ENCODE data around the gene PHB1. TPM values are rescaled to one million over a fixed set of nuclear protein-coding genes. Genes with fewer than 3 reads are reported as not detected.

PHB1 gene
- total and polyA plus RNA-seq, 2 experiments from 2014 or later, result 194 to 211 TPM

GRCh38 chr17:49442041-49442440, 27.4 kb upstream of the PHB1 start:
- DNase-seq (ENCODE audit: low spot score) (no peak), ATAC-seq (no peak)
- Histone ChIP-seq H3K9me2 (ENCODE audit: insufficient read depth) (peaks cover 2% of the 10 kb centered on the region; the same call in 1 of the 2 replicates), H2AFZ (no peak overlapping the region), H3K4me2 (no peak overlapping the region), H3K36me3 (ENCODE audit: insufficient read depth) (peaks cover 1% of the 10 kb centered on the region; the same call in 1 of the 2 replicates), H3K4me1 (ENCODE audit: insufficient read depth) (peaks cover 16% of the 10 kb centered on the region; the same call in 1 of the 2 replicates), H3K79me2 (replicated peaks; ENCODE audit: insufficient read depth) (no peaks in the 10 kb centered on the region), H3K27ac (ENCODE audit: low read depth) (no peak overlapping the region), H3K4me3 (no peak overlapping the region), H3F3A (replicated peaks; ENCODE audit: low read depth) (no peaks in the 10 kb centered on the region), H3K27me3 (ENCODE audit: insufficient read depth) (peaks cover 26% of the 10 kb centered on the region), H4K20me1 (replicated peaks; ENCODE audit: insufficient read depth) (no peaks in the 10 kb centered on the region)
- TF ChIP-seq, protein P1, sequence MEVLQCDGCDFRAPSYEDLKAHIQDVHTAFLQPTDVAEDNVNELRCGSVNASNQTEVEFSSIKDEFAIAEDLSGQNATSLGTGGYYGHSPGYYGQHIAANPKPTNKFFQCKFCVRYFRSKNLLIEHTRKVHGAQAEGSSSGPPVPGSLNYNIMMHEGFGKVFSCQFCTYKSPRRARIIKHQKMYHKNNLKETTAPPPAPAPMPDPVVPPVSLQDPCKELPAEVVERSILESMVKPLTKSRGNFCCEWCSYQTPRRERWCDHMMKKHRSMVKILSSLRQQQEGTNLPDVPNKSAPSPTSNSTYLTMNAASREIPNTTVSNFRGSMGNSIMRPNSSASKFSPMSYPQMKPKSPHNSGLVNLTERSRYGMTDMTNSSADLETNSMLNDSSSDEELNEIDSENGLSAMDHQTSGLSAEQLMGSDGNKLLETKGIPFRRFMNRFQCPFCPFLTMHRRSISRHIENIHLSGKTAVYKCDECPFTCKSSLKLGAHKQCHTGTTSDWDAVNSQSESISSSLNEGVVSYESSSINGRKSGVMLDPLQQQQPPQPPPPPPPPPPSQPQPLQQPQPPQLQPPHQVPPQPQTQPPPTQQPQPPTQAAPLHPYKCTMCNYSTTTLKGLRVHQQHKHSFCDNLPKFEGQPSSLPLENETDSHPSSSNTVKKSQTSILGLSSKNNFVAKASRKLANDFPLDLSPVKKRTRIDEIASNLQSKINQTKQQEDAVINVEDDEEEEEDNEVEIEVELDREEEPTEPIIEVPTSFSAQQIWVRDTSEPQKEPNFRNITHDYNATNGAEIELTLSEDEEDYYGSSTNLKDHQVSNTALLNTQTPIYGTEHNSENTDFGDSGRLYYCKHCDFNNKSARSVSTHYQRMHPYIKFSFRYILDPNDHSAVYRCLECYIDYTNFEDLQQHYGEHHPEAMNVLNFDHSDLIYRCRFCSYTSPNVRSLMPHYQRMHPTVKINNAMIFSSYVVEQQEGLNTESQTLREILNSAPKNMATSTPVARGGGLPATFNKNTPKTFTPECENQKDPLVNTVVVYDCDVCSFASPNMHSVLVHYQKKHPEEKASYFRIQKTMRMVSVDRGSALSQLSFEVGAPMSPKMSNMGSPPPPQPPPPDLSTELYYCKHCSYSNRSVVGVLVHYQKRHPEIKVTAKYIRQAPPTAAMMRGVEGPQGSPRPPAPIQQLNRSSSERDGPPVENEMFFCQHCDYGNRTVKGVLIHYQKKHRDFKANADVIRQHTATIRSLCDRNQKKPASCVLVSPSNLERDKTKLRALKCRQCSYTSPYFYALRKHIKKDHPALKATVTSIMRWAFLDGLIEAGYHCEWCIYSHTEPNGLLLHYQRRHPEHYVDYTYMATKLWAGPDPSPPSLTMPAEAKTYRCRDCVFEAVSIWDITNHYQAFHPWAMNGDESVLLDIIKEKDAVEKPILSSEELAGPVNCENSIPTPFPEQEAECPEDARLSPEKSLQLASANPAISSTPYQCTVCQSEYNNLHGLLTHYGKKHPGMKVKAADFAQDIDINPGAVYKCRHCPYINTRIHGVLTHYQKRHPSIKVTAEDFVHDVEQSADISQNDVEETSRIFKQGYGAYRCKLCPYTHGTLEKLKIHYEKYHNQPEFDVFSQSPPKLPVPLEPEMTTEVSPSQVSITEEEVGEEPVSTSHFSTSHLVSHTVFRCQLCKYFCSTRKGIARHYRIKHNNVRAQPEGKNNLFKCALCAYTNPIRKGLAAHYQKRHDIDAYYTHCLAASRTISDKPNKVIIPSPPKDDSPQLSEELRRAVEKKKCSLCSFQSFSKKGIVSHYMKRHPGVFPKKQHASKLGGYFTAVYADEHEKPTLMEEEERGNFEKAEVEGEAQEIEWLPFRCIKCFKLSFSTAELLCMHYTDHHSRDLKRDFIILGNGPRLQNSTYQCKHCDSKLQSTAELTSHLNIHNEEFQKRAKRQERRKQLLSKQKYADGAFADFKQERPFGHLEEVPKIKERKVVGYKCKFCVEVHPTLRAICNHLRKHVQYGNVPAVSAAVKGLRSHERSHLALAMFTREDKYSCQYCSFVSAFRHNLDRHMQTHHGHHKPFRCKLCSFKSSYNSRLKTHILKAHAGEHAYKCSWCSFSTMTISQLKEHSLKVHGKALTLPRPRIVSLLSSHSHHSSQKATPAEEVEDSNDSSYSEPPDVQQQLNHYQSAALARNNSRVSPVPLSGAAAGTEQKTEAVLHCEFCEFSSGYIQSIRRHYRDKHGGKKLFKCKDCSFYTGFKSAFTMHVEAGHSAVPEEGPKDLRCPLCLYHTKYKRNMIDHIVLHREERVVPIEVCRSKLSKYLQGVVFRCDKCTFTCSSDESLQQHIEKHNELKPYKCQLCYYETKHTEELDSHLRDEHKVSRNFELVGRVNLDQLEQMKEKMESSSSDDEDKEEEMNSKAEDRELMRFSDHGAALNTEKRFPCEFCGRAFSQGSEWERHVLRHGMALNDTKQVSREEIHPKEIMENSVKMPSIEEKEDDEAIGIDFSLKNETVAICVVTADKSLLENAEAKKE (CRISPR knock-in tag; IDR thresholded peaks at IDR 0.05), result no peak
- TF ChIP-seq EZH2 (IDR thresholded peaks at IDR 0.05; ENCODE audit: low read depth, unreplicated experiment), result no peak
- TF ChIP-seq, protein P2, sequence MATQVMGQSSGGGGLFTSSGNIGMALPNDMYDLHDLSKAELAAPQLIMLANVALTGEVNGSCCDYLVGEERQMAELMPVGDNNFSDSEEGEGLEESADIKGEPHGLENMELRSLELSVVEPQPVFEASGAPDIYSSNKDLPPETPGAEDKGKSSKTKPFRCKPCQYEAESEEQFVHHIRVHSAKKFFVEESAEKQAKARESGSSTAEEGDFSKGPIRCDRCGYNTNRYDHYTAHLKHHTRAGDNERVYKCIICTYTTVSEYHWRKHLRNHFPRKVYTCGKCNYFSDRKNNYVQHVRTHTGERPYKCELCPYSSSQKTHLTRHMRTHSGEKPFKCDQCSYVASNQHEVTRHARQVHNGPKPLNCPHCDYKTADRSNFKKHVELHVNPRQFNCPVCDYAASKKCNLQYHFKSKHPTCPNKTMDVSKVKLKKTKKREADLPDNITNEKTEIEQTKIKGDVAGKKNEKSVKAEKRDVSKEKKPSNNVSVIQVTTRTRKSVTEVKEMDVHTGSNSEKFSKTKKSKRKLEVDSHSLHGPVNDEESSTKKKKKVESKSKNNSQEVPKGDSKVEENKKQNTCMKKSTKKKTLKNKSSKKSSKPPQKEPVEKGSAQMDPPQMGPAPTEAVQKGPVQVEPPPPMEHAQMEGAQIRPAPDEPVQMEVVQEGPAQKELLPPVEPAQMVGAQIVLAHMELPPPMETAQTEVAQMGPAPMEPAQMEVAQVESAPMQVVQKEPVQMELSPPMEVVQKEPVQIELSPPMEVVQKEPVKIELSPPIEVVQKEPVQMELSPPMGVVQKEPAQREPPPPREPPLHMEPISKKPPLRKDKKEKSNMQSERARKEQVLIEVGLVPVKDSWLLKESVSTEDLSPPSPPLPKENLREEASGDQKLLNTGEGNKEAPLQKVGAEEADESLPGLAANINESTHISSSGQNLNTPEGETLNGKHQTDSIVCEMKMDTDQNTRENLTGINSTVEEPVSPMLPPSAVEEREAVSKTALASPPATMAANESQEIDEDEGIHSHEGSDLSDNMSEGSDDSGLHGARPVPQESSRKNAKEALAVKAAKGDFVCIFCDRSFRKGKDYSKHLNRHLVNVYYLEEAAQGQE (IDR thresholded peaks at IDR 0.05; ENCODE audit: unreplicated experiment), result no peak
- TF ChIP-seq, protein P3, sequence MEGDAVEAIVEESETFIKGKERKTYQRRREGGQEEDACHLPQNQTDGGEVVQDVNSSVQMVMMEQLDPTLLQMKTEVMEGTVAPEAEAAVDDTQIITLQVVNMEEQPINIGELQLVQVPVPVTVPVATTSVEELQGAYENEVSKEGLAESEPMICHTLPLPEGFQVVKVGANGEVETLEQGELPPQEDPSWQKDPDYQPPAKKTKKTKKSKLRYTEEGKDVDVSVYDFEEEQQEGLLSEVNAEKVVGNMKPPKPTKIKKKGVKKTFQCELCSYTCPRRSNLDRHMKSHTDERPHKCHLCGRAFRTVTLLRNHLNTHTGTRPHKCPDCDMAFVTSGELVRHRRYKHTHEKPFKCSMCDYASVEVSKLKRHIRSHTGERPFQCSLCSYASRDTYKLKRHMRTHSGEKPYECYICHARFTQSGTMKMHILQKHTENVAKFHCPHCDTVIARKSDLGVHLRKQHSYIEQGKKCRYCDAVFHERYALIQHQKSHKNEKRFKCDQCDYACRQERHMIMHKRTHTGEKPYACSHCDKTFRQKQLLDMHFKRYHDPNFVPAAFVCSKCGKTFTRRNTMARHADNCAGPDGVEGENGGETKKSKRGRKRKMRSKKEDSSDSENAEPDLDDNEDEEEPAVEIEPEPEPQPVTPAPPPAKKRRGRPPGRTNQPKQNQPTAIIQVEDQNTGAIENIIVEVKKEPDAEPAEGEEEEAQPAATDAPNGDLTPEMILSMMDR (conservative IDR thresholded peaks at IDR 0.05; ENCODE audit: low read depth in 2 of 2), result no peak
- TF ChIP-seq POLR2AphosphoS5 (IDR thresholded peaks at IDR 0.05; ENCODE audit: low read depth), result no peak
- no peak for TF ChIP-seq JUNB (IDR thresholded peaks at IDR 0.05; ENCODE audit: unreplicated experiment)
- no peak for TF ChIP-seq ETS1 (IDR thresholded peaks at IDR 0.05)
- TF ChIP-seq STAT1 (IDR thresholded peaks at IDR 0.05; ENCODE audit: unreplicated experiment), result no peak
- no peak for TF ChIP-seq ZNF114 (CRISPR knock-in tag; IDR thresholded peaks at IDR 0.05)
- no peak for TF ChIP-seq CREB1 (CRISPR knock-in tag; IDR thresholded peaks at IDR 0.05; ENCODE audit: low read depth)
- no peak for TF ChIP-seq NANOG (IDR thresholded peaks at IDR 0.05; ENCODE audit: borderline replicate concordance)
- no peak for TF ChIP-seq ZNF331 (CRISPR knock-in tag; IDR thresholded peaks at IDR 0.05; ENCODE audit: low read depth)
- TF ChIP-seq EZH2phosphoT487 (IDR thresholded peaks at IDR 0.05; ENCODE audit: unreplicated experiment), result no peak
- no peaks in the 10 kb centered on the region for H3K36me3 Mint-ChIP-seq (ENCODE audit: low read depth)
- no peaks in the 10 kb centered on the region for H3K9me3 Mint-ChIP-seq
- peaks cover 27% of the 10 kb centered on the region for H3K27me3 Mint-ChIP-seq (ENCODE audit: insufficient read depth, low read depth, poor library complexity)
- H3K27ac Mint-ChIP-seq, result no peak overlapping the region
- H3K4me1 Mint-ChIP-seq, result peaks cover 21% of the 10 kb centered on the region
- no peak overlapping the region for H3K4me3 Mint-ChIP-seq

Measured in GM23338 (cell line).